HG03060 (cell line): ENCODE data around the gene B4GALT7.
"Not testable (repeated sequence)": the region's sequence is repeated elsewhere in the genome, so short reads cannot be mapped to it uniquely, and the experiment has no call there.

Experiments
- ATAC-seq: cut with Tn5 transposase; IDR thresholded peaks from one replicate; pipeline ENCODE4 v1.9.1; 2021; ENCODE audit warnings: low read depth, moderate number of reproducible peaks; ENCODE audit not compliant: unreplicated experiment

B4GALT7 gene

GRCh38 chr5:177608243-177609075, 8.5 kb downstream of the B4GALT7 start:
- ATAC-seq = no peak

DNA sequence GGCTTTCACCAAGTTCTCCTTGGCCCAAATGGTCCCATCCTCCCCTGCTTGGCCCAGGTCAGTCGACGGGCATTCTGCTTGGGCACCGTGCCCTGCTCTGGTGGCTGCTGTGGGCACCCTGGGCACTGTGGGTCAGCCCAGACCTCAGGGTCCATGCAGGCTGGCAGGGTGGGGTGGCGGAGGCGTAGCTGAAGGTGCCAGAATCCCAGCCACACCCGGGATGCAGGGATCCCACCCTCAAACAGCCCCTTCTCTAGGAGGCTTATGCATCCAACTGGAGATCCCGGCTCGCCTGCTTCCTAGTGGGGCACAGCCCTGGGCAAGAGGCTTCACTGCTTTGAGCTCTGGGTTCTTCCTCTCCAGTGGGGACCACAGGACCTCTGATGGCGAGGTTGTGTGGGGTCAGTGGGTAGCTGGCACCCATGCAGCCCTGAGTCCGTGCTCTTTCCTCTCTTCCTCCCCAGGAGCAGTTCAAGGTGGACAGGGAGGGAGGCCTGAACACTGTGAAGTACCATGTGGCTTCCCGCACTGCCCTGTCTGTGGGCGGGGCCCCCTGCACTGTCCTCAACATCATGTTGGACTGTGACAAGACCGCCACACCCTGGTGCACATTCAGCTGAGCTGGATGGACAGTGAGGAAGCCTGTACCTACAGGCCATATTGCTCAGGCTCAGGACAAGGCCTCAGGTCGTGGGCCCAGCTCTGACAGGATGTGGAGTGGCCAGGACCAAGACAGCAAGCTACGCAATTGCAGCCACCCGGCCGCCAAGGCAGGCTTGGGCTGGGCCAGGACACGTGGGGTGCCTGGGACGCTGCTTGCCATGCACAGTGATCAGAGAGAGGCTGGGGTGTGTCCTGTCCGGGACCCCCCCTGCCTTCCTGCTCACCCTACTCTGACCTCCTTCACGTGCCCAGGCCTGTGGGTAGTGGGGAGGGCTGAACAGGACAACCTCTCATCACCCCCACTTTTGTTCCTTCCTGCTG, 9.4 kb downstream of the B4GALT7 start:
- ATAC-seq = no peak

DNA sequence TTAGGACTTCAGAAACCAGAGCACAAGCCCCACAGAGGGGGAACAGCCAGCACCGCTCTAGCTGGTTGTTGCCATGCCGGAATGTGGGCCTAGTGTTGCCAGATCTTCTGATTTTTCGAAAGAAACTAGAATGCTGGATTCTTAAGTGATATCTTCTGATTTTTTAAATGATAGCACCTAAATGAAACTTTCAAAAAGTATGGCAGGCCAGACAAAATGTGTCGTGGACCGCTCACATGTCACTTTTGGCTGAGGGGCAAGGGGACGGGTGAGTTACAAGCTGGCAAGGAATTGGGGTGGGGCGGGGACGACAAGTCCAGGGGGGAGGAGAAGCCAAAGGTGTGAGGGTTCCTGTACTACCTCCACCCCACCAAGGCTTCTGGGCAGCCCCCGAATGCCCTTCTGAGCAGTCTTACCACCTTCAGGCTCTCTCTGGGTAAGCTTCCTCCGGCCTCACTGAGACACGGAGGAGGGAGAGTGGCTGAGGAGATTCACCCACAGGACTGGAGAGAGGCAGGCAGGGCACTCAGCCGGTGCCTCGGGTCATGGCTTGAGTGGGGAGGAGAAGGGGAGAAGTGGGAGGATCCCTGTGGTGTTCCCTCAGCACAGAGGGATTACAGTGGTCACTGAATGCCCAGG, 10.3 kb downstream of the B4GALT7 start:
- no peak for ATAC-seq

GRCh38 chr5:177610770-177611445, 11.0 kb downstream of the B4GALT7 start:
- ATAC-seq = no peak

GRCh38 chr5:177611446-177612214, 11.7 kb downstream of the B4GALT7 start:
- no peak for ATAC-seq

- ATAC-seq = no peak
These were observed 12.3 kb downstream of the B4GALT7 start for GRCh38 chr5:177612215-177612673.

DNA sequence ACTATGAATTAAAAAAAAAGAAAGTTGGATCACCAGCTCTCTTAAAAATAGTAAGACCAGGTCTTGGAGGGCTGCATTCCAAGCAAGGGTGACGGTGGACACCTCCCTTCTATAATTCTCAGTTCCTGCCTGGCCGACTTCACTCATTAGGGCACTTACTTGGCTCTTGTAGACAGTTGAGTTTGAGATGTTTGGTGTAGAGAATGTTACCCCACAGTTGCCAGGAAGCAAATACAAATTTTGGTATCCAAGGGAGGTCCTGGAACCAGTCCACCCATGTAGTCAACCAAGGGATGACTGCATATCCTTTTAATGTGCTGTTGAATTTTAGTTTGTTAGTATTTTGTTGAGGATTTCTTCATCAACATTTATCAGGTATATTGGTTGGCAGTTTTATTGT, 20.6 kb downstream of the B4GALT7 start:
- ATAC-seq = no peak

GRCh38 chr5:177624172-177624571, 24.2 kb downstream of the B4GALT7 start:
- not testable (repeated sequence) for ATAC-seq

GRCh38 chr5:177630186-177630585, 30.3 kb downstream of the B4GALT7 start:
- ATAC-seq = not testable (repeated sequence)

DNA sequence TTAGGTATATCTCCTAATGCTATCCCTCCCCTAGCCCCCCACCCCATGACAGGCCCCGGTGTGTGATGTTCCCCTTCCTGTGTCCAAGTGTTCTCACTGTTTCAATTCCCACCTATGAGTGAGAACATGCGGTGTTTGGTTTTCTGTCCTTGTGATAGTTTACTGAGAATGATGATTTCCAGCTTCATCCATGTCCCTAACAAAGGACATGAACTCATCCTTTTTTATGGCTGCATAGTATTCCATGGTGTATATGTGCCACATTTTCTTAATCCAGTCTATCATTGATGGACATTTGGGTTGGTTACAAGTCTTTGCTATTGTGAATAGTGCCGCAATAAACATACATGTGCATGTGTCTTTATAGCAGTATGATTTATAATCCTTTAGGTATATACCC, 35.0 kb downstream of the B4GALT7 start:
- not testable (repeated sequence) for ATAC-seq

GRCh38 chr5:177645462-177645861, 45.5 kb downstream of the B4GALT7 start:
- not testable (repeated sequence) for ATAC-seq

GRCh38 chr5:177651235-177651634, 51.3 kb downstream of the B4GALT7 start:
- not testable (repeated sequence) for ATAC-seq

GRCh38 chr5:177657846-177658245, 57.9 kb downstream of the B4GALT7 start:
- not testable (repeated sequence) for ATAC-seq

GRCh38 chr5:177658542-177658941, 58.6 kb downstream of the B4GALT7 start:
- not testable (repeated sequence) for ATAC-seq
